ENCODE data around the gene CDYL. TPM values are rescaled to one million over a fixed set of nuclear protein-coding genes. Genes with fewer than 3 reads are reported as not detected.
A peak's percentile ranks its signal among the peaks of the same experiment; 100 is the strongest.

Gene CDYL
- total and polyA plus RNA-seq, 12 donors: 4.1 to 39.9 (median 33.2) TPM

DNA sequence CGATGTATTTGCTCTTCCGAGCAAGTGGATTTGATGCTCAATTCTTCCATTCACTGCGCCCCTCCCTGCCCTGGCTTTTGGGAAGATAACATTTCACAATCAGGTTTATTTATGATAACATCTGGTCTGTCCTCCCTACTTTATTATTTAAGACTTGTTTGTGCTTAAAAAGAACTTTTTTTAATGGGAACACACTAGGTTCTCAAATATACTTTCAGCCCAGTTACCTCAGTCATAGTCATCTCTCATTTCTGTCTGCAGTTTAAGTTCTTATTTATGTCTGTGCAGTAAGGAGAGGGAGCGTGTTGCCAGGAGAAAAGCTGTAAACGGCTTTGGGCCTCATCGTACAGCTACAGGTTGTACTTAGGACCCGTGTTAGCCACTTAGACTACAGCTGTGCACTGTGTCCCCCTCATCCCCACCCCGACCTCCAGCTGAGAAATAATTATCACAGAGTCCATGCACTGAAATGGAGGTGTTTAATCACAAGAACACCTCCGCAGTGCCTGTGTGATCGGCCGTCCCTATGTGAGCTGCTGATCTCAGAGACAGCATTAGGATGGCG is 128.3 kb downstream of the CDYL start:
- intact Hi-C loops (cut with DNase I): no loop called here
- DNase-seq (no peak), ATAC-seq (no peak)
- H3K9me3 ChIP-seq: peaks cover 0 to 4% (median 0%) of the 10 kb centered on the region in 11 donors
- TF ChIP-seq, protein P1, sequence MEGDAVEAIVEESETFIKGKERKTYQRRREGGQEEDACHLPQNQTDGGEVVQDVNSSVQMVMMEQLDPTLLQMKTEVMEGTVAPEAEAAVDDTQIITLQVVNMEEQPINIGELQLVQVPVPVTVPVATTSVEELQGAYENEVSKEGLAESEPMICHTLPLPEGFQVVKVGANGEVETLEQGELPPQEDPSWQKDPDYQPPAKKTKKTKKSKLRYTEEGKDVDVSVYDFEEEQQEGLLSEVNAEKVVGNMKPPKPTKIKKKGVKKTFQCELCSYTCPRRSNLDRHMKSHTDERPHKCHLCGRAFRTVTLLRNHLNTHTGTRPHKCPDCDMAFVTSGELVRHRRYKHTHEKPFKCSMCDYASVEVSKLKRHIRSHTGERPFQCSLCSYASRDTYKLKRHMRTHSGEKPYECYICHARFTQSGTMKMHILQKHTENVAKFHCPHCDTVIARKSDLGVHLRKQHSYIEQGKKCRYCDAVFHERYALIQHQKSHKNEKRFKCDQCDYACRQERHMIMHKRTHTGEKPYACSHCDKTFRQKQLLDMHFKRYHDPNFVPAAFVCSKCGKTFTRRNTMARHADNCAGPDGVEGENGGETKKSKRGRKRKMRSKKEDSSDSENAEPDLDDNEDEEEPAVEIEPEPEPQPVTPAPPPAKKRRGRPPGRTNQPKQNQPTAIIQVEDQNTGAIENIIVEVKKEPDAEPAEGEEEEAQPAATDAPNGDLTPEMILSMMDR (IDR thresholded peaks at IDR 0.05): no peak
- no peaks in the 10 kb centered on the region for H3K27me3 ChIP-seq
- H3K36me3 ChIP-seq: peaks cover 0 to 29% (median 0%) of the 10 kb centered on the region in 9 donors
- 93 to 94% methylated on average over 12 of the region's 12 CpGs for WGBS, 2 donors
- H3K27ac ChIP-seq: no peak overlapping the region
- H3K4me3 ChIP-seq: no peak overlapping the region
- peaks cover 2 to 28% (median 18%) of the 10 kb centered on the region in 9 donors for H3K4me1 ChIP-seq

GRCh38 chr6:4905826-4906225 is 129.6 kb downstream of the CDYL start:
- intact Hi-C loops (cut with DNase I): no loop called here
- Histone ChIP-seq H3K36me3 (peaks cover 0 to 29% (median 0%) of the 10 kb centered on the region in 9 donors), H3K9me3 (no peaks in the 10 kb centered on the region), H3K27ac (no peak overlapping the region), H3K4me1 (peaks cover 2 to 28% (median 18%) of the 10 kb centered on the region in 9 donors), H3K4me3 (no peak overlapping the region), H3K27me3 (no peaks in the 10 kb centered on the region)
- no peak for DNase-seq
- TF ChIP-seq, protein P1 (IDR thresholded peaks at IDR 0.05): no peak
- 79 to 87% methylated on average over 3 of the region's 3 CpGs for WGBS, 2 donors
- ATAC-seq: no peak

GRCh38 chr6:4906293-4907276 is 130.4 kb downstream of the CDYL start:
- Histone ChIP-seq H3K9me3 (no peaks in the 10 kb centered on the region), H3K27me3 (no peaks in the 10 kb centered on the region), H3K27ac (peak overlapping the region in 3 of 10 donors; percentile 15 to 44 (median 25)), H3K4me1 (peaks cover 2 to 26% (median 18%) of the 10 kb centered on the region in 9 donors), H3K36me3 (peaks cover 0 to 33% (median 0%) of the 10 kb centered on the region in 9 donors), H3K4me3 (peak overlapping the region in 5 of 10 donors; percentile 1 to 25 (median 16))
- intact Hi-C loops (cut with DNase I): no loop called here
- ATAC-seq (peak in 4 of 8 donors; percentile 29 to 70 (median 53)), DNase-seq (no peak)
- 53 to 56% methylated on average over 11 of the region's 11 CpGs for WGBS, 2 donors
- TF ChIP-seq, protein P1 (IDR thresholded peaks at IDR 0.05): no peak

- TF ChIP-seq, protein P1 (IDR thresholded peaks at IDR 0.05): no peak
- WGBS, 2 donors: 88 to 94% methylated on average over 6 of the region's 6 CpGs
Observed at GRCh38 chr6:4907602-4908001, 131.4 kb downstream of the CDYL start.

More at GRCh38 chr6:4907602-4908001, 131.4 kb downstream of the CDYL start:
- intact Hi-C loops (cut with DNase I): no loop called here
- H3K27ac ChIP-seq: no peak overlapping the region
- DNase-seq: no peak
- H3K27me3 ChIP-seq: no peaks in the 10 kb centered on the region
- peaks cover 2 to 28% (median 20%) of the 10 kb centered on the region in 9 donors for H3K4me1 ChIP-seq
- H3K9me3 ChIP-seq: no peaks in the 10 kb centered on the region
- peaks cover 0 to 29% (median 0%) of the 10 kb centered on the region in 9 donors for H3K36me3 ChIP-seq
- H3K4me3 ChIP-seq: no peak overlapping the region
- ATAC-seq: no peak

Data from heart right ventricle (tissue), 16 donors.